K562 (cell line): Measurements from ENCODE around the gene DDOST. TPM values are rescaled to one million over a fixed set of nuclear protein-coding genes. Genes with fewer than 3 reads are reported as not detected.

ENCODE experiments used
- CTCF ChIP-seq, 3 experiments: IDR thresholded peaks in 2 of 3; conservative IDR thresholded peaks in 1 of 3; 2 replicates each; pipeline ENCODE4 v1.5.1; 2011 to 2012; ENCODE audit warnings: low read length in 3 of 3, mild to moderate bottlenecking in 3 of 3, control low read depth in 2 of 3, improper control_type of control experiment in 1 of 3, inconsistent platforms in 1 of 3, low read depth in 1 of 3, mixed read lengths in 1 of 3, moderate library complexity in 1 of 3; ENCODE audit not compliant: insufficient read depth in 2 of 3
- GABPB1 ChIP-seq: sonication (generic); formaldehyde crosslinking; IDR thresholded peaks from 2 replicates; pipeline ENCODE4 v1.8.0; 2022; ENCODE audit warnings: mild to moderate bottlenecking, missing genetic modification reagents
- JUNB ChIP-seq: fragments of 450-650 bp; formaldehyde crosslinking; conservative IDR thresholded peaks from 2 replicates; pipeline ENCODE4 v1.4.0; 2020; ENCODE audit warnings: mild to moderate bottlenecking
- KDM1A ChIP-seq, 2 experiments: fragments of 450-650 bp; IDR thresholded peaks; 2 replicates each; pipeline ENCODE4 v1.6.1; 2016; ENCODE audit warnings: mild to moderate bottlenecking in 2 of 2
- MAFG ChIP-seq: fragments of 450-650 bp; conservative IDR thresholded peaks from 2 replicates; pipeline ENCODE4 v1.6.1; 2016; ENCODE audit warnings: missing genetic modification characterization, missing compliant biosample characterization
- MYC ChIP-seq, 2 experiments: fragments of 250-450 bp in 1 of 2; sonication (Bioruptor Pico) in 1 of 2; IDR thresholded peaks; 2 replicates each; pipeline versions ENCODE4 v1.5.1 to v1.6.1; 2012 to 2021; ENCODE audit warnings: low read depth in 2 of 2, borderline replicate concordance in 1 of 2, improper control_type of control experiment in 1 of 2, low read length in 1 of 2, mild to moderate bottlenecking in 1 of 2, moderate library complexity in 1 of 2
- NBN ChIP-seq: fragments of 450-650 bp; IDR thresholded peaks from 2 replicates; pipeline ENCODE4 v1.6.1; 2016; ENCODE audit warnings: low read depth, mild to moderate bottlenecking
- NCOA2 ChIP-seq, 2 experiments: fragments of 450-650 bp; IDR thresholded peaks; 2 replicates each; pipeline ENCODE4 v1.6.1; 2018; ENCODE audit warnings: mild to moderate bottlenecking in 2 of 2, moderate library complexity in 1 of 2; ENCODE audit not compliant: partially characterized antibody in 2 of 2
- POLR2A ChIP-seq: fragments of 450-650 bp; conservative IDR thresholded peaks from 2 replicates; pipeline ENCODE4 v1.6.1; 2016
- PTRF ChIP-seq: fragments of 450-650 bp; IDR thresholded peaks from 2 replicates; pipeline ENCODE4 v1.6.1; 2016; ENCODE audit warnings: mild to moderate bottlenecking, missing genetic modification characterization, missing compliant biosample characterization
- SRSF1 ChIP-seq: fragments of 200-400 bp; formaldehyde crosslinking; IDR thresholded peaks from 2 replicates; pipeline ENCODE4 v1.6.1; 2017; ENCODE audit warnings: mild to moderate bottlenecking, low read depth, low read length, moderate library complexity
- TAF15 ChIP-seq: fragments of 200-400 bp; formaldehyde crosslinking; IDR thresholded peaks from 2 replicates; pipeline ENCODE4 v1.6.1; 2017; ENCODE audit warnings: mild to moderate bottlenecking, low read depth, low read length, moderate library complexity
- TCFL5 ChIP-seq: fragments of 250-450 bp; sonication (Bioruptor Pico); conservative IDR thresholded peaks from 2 replicates; pipeline ENCODE4 v1.6.1; 2021; ENCODE audit warnings: mild to moderate bottlenecking, moderate library complexity, matching md5 sums
- TEAD2 ChIP-seq: fragments of 450-650 bp; IDR thresholded peaks from 2 replicates; pipeline ENCODE4 v1.6.1; 2016; ENCODE audit warnings: missing genetic modification characterization, control low read depth, missing compliant biosample characterization
- TRIM24 ChIP-seq, 2 experiments: fragments of 450-650 bp; IDR thresholded peaks; 2 replicates each; pipeline ENCODE4 v1.6.1; 2016
- TRIM25 ChIP-seq: fragments of 450-650 bp; IDR thresholded peaks from 2 replicates; pipeline ENCODE4 v1.7.0; 2016; ENCODE audit warnings: borderline replicate concordance
- ZNF282 ChIP-seq: sonication (generic); formaldehyde crosslinking; IDR thresholded peaks from 2 replicates; pipeline ENCODE4 v1.8.1; 2023; ENCODE audit warnings: missing genetic modification reagents
- ZNF584 ChIP-seq: fragments of 200-800 bp; sonication (Bioruptor generic); IDR thresholded peaks from 2 replicates; pipeline ENCODE4 v1.6.1; 2016; ENCODE audit warnings: low read depth, mild to moderate bottlenecking, missing genetic modification characterization, missing compliant biosample characterization
- polyA plus RNA-seq, 8 experiments: library from polyadenylated mRNA; depleted of rRNA in 4 of 8; stranded (reverse) in 5 of 8; unstranded in 3 of 8; fragments of >200 nt; fragmentation: Nextera tagmentation in 2 of 8; fragmentation: Illumina TruSeq in 1 of 8; extraction: Ambion mirVana in 2 of 8; extraction: Trizol in 1 of 8; gene quantifications; 2 replicates each; pipeline versions ENCODE4 v1.2.1 to v1.2.3, GENCODE V29; 2011 to 2014; ENCODE audit warnings: inconsistent platforms in 1 of 8, missing spikeins in 1 of 8
- total RNA-seq, 7 experiments: library from RNA; depleted of rRNA in 6 of 7; stranded (reverse); fragments of >200 nt in 6 of 7; fragmentation: Illumina TruSeq in 2 of 7; extraction: Trizol in 2 of 7; gene quantifications; 2 replicates each; pipeline versions ENCODE4 v1.2.1 to v1.2.3, GENCODE V29; 2011 to 2021; ENCODE audit warnings: low replicate concordance in 1 of 7
- TF ChIP-seq, protein P1 (sequence below): fragments of 450-650 bp; IDR thresholded peaks from 2 replicates; pipeline ENCODE4 v1.6.1; 2017; ENCODE audit warnings: antibody characterized with exemption, mild to moderate bottlenecking
- TF ChIP-seq, protein P2 (sequence below): IDR thresholded peaks from 3 replicates; pipeline ENCODE4 v1.6.1; 2011; ENCODE audit warnings: borderline replicate concordance, mild to moderate bottlenecking; ENCODE audit not compliant: insufficient read length, insufficient read depth

The DDOST gene
- total and polyA plus RNA-seq, 9 of the 15 experiments (the other 6 are each of a cell fraction or from before 2014, with no cell fraction given), result 173 to 306 (median 222) TPM

DNA sequence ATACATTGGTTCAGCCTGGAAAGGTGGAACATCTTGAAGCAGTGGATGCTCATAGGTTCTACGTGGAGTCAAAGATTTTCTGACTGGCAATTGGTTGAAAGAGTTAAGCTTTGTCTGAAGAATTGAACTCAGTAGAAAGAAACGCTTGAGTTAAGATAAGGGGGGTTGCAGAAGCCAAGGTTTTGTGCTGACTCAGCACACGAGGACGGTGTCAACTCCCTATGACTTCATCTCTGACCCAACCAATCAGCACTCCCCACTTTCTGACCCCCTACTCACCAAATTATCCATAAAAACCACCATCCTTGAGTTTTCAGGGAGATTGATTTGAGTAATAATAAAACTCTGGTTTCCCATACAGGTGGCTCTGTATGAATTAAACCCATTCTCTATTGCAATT lies 30.4 kb downstream of the DDOST start (continued):
- TF ChIP-seq, protein P1, sequence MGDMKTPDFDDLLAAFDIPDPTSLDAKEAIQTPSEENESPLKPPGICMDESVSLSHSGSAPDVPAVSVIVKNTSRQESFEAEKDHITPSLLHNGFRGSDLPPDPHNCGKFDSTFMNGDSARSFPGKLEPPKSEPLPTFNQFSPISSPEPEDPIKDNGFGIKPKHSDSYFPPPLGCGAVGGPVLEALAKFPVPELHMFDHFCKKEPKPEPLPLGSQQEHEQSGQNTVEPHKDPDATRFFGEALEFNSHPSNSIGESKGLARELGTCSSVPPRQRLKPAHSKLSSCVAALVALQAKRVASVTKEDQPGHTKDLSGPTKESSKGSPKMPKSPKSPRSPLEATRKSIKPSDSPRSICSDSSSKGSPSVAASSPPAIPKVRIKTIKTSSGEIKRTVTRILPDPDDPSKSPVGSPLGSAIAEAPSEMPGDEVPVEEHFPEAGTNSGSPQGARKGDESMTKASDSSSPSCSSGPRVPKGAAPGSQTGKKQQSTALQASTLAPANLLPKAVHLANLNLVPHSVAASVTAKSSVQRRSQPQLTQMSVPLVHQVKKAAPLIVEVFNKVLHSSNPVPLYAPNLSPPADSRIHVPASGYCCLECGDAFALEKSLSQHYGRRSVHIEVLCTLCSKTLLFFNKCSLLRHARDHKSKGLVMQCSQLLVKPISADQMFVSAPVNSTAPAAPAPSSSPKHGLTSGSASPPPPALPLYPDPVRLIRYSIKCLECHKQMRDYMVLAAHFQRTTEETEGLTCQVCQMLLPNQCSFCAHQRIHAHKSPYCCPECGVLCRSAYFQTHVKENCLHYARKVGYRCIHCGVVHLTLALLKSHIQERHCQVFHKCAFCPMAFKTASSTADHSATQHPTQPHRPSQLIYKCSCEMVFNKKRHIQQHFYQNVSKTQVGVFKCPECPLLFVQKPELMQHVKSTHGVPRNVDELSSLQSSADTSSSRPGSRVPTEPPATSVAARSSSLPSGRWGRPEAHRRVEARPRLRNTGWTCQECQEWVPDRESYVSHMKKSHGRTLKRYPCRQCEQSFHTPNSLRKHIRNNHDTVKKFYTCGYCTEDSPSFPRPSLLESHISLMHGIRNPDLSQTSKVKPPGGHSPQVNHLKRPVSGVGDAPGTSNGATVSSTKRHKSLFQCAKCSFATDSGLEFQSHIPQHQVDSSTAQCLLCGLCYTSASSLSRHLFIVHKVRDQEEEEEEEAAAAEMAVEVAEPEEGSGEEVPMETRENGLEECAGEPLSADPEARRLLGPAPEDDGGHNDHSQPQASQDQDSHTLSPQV, result peak; percentile 37; the same call in 1 of the 2 replicates
- TF ChIP-seq MYC (IDR thresholded peaks at IDR 0.05; ENCODE audit: low read depth, low read length) (peak; percentile 29; the same call in 1 of the 2 replicates), MYC (CRISPR knock-in tag; IDR thresholded peaks at IDR 0.05; ENCODE audit: borderline replicate concordance, low read depth) (no peak), TEAD2 (tag) (no peak), CTCF (IDR thresholded peaks at IDR 0.05 in 2 of 3, conservative IDR thresholded peaks at IDR 0.05 in 1 of 3; ENCODE audit: insufficient read depth in 2 of 3, low read depth in 1 of 3, low read length in 3 of 3) (no peak), TAF15 (no peak), NCOA2 (IDR thresholded peaks at IDR 0.05; ENCODE audit: partially characterized antibody in 2 of 2) (no peak), TRIM25 (no peak), NBN (no peak), ZNF584 (CRISPR knock-in tag) (no peak), SRSF1 (no peak), POLR2A (no peak), MAFG (peak; percentile 99), TCFL5 (CRISPR knock-in tag) (no peak), KDM1A (IDR thresholded peaks at IDR 0.05) (no peak), TRIM24 (IDR thresholded peaks at IDR 0.05) (peak; percentile 27 to 59; a peak in 3 of 4 replicates), PTRF (no peak), GABPB1 (CRISPR knock-in tag) (no peak), ZNF282 (no peak), JUNB (no peak)
- TF ChIP-seq, protein P2, sequence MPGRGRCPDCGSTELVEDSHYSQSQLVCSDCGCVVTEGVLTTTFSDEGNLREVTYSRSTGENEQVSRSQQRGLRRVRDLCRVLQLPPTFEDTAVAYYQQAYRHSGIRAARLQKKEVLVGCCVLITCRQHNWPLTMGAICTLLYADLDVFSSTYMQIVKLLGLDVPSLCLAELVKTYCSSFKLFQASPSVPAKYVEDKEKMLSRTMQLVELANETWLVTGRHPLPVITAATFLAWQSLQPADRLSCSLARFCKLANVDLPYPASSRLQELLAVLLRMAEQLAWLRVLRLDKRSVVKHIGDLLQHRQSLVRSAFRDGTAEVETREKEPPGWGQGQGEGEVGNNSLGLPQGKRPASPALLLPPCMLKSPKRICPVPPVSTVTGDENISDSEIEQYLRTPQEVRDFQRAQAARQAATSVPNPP, result no peak
